GM18909 (cell line): ENCODE data around the gene UBXN6.

Experiments used
- ATAC-seq: cut with Tn5 transposase; IDR thresholded peaks from one replicate; pipeline ENCODE4 v1.9.1; 2021; ENCODE audit warnings: mild to moderate bottlenecking; ENCODE audit not compliant: unreplicated experiment, poor library complexity

Gene UBXN6

GRCh38 chr19:4464815-4465581, 7.4 kb upstream of the UBXN6 start:
- no peak for ATAC-seq

- peak; percentile 10 for ATAC-seq
Observed at GRCh38 chr19:4456843-4457653, 546 bp downstream of the UBXN6 start.

- ATAC-seq = no peak
Observed at GRCh38 chr19:4456476-4456842, 1.1 kb downstream of the UBXN6 start.

GRCh38 chr19:4455719-4456475, 1.7 kb downstream of the UBXN6 start:
- ATAC-seq = no peak

GRCh38 chr19:4454747-4455718, 2.6 kb downstream of the UBXN6 start:
- no peak for ATAC-seq

- no peak for ATAC-seq
Observed at GRCh38 chr19:4453232-4454179, 4.1 kb downstream of the UBXN6 start.

- ATAC-seq = no peak
Observed at GRCh38 chr19:4452230-4452990, 5.2 kb downstream of the UBXN6 start.

GRCh38 chr19:4449639-4450028, 8.0 kb downstream of the UBXN6 start:
- ATAC-seq = no peak

GRCh38 chr19:4449022-4449638, 8.5 kb downstream of the UBXN6 start:
- ATAC-seq = no peak

- ATAC-seq = no peak
Observed at GRCh38 chr19:4448147-4448985, 9.2 kb downstream of the UBXN6 start.

- ATAC-seq = no peak
Observed at GRCh38 chr19:4447327-4448146, 10.1 kb downstream of the UBXN6 start.

GRCh38 chr19:4446704-4447200, 10.8 kb downstream of the UBXN6 start:
- no peak for ATAC-seq

- ATAC-seq = no peak
Observed at GRCh38 chr19:4445963-4446703, 11.5 kb downstream of the UBXN6 start.

GRCh38 chr19:4444765-4445741, 12.5 kb downstream of the UBXN6 start:
- ATAC-seq = no peak
